ENCODE measurements around the gene FIGLA. TPM values are rescaled to one million over a fixed set of nuclear protein-coding genes. Genes with fewer than 3 reads are reported as not detected.

The FIGLA gene
- total RNA-seq, 1 donor from 2014 or later = not detected

DNA sequence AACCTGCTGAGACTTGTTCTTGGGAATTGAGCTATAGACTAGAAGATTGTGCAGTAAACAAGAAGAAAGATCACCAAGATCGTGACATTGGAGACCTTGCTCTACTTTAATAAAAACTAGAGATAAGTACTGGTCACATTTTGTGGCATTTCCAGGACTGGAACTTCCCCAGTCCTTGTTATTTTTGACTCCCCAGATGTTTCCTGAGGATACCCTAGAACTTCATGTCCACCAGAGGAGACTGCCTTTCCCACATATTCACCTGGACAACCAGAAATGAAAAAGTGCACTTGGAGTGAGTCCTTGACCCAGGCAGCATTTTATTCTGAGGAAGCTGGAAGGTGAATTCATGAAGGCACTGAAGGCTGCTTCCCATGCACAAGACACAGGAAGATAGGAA lies 39.5 kb upstream of the FIGLA start:
- intact Hi-C loops (cut with DNase I) = no loop called here
- Histone ChIP-seq H3K27ac (no peak overlapping the region), H3K4me3 (no peak overlapping the region), H3K4me1 (no peaks in the 10 kb centered on the region), H3K27me3 (no peaks in the 10 kb centered on the region), H3K9me3 (no peaks in the 10 kb centered on the region), H3K36me3 (no peaks in the 10 kb centered on the region)
- DNase-seq (ENCODE audit: extremely low spot score in 2 of 2) = no peak
- no peak for TF ChIP-seq POLR2A (IDR thresholded peaks at IDR 0.05)
- TF ChIP-seq POLR2AphosphoS5 (IDR thresholded peaks at IDR 0.05; ENCODE audit: insufficient read depth in 1 of 2, low read depth in 1 of 2) = no peak
- TF ChIP-seq, protein P1, sequence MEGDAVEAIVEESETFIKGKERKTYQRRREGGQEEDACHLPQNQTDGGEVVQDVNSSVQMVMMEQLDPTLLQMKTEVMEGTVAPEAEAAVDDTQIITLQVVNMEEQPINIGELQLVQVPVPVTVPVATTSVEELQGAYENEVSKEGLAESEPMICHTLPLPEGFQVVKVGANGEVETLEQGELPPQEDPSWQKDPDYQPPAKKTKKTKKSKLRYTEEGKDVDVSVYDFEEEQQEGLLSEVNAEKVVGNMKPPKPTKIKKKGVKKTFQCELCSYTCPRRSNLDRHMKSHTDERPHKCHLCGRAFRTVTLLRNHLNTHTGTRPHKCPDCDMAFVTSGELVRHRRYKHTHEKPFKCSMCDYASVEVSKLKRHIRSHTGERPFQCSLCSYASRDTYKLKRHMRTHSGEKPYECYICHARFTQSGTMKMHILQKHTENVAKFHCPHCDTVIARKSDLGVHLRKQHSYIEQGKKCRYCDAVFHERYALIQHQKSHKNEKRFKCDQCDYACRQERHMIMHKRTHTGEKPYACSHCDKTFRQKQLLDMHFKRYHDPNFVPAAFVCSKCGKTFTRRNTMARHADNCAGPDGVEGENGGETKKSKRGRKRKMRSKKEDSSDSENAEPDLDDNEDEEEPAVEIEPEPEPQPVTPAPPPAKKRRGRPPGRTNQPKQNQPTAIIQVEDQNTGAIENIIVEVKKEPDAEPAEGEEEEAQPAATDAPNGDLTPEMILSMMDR (IDR thresholded peaks at IDR 0.05) = no peak

DNA sequence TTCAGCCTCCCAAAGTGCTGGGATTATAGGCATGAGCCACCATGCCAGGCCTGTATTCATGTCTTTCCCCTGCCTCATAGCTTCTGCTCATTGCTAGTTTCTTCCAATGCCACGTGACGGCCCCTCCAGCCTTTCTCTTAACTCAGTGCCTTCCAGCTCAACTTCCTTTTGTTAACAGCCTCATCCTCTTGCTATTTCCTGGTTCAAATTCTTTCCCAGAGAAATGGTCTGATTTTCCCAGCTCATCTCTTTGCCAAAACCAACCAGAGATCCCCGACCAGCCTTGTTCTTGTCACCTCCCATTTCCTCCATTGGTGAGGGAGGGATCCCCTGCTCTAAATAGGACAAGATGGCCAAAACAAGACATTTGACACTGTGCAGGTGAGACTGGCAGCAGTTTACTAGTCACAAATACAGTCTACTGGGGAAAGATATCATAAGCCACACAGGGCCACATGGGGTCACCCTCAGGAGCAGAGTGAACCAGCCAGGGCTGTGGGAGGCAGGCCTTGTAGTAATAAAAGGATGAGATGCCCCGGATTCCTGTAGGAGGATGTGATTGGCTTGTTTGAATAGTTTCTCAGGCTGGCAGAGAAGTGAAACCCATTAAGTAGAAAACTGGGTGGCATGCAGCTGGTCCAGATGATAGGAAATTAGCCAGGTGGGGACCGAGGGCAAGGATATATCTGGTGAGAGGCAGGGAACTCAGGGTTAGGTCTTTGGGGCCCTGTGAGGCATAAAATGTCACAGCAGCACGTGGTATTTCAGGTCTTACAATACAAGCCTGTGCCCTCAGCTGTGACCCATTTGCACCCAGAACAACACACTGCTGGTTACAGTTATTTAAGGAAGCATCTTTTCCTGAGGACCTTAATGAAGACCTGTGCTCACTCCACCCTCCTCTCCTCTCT lies 38.7 kb upstream of the FIGLA start:
- Histone ChIP-seq H3K4me3 (no peak overlapping the region), H3K27me3 (no peaks in the 10 kb centered on the region), H3K36me3 (no peaks in the 10 kb centered on the region), H3K27ac (no peak overlapping the region), H3K4me1 (no peaks in the 10 kb centered on the region), H3K9me3 (no peaks in the 10 kb centered on the region)
- peak in 1 of 2 donors; percentile 32 for DNase-seq (ENCODE audit: extremely low spot score in 2 of 2)
- TF ChIP-seq, protein P1 (IDR thresholded peaks at IDR 0.05) = no peak
- TF ChIP-seq POLR2A (IDR thresholded peaks at IDR 0.05) (no peak), POLR2AphosphoS5 (IDR thresholded peaks at IDR 0.05; ENCODE audit: insufficient read depth in 1 of 2, low read depth in 1 of 2) (no peak)
- intact Hi-C loops (cut with DNase I) = no loop called here

DNA sequence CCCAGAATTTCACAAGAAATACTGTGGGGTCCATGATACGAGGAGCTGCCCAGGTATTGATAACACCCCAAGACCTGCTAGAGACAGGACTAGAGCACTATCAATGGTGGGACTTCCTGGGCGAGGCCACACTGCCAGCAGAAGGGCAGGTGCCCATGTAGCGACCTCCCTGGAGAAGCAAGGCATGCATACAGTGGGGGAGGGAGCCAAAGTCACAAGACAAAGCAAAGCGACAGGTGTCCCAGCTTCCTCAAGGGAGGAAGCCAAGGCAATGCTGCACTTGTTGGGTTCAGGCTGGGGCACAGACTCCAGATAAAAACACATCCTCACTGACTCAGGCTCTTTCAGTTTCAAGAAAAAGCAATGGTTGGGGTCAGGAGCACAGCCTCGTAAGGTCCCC lies 37.7 kb upstream of the FIGLA start:
- intact Hi-C loops (cut with DNase I) = no loop called here
- Histone ChIP-seq H3K9me3 (no peaks in the 10 kb centered on the region), H3K36me3 (no peaks in the 10 kb centered on the region), H3K27ac (no peak overlapping the region), H3K27me3 (no peaks in the 10 kb centered on the region), H3K4me3 (no peak overlapping the region), H3K4me1 (no peaks in the 10 kb centered on the region)
- TF ChIP-seq POLR2AphosphoS5 (IDR thresholded peaks at IDR 0.05; ENCODE audit: insufficient read depth in 1 of 2, low read depth in 1 of 2) (no peak), POLR2A (IDR thresholded peaks at IDR 0.05) (no peak)
- TF ChIP-seq, protein P1 (IDR thresholded peaks at IDR 0.05) = no peak
- peak in 1 of 2 donors; percentile 62 for DNase-seq (ENCODE audit: extremely low spot score in 2 of 2)

- intact Hi-C loops (cut with DNase I) = no loop called here
- Histone ChIP-seq H3K9me3 (no peaks in the 10 kb centered on the region), H3K4me3 (no peak overlapping the region), H3K27me3 (no peaks in the 10 kb centered on the region), H3K36me3 (no peaks in the 10 kb centered on the region), H3K27ac (no peak overlapping the region), H3K4me1 (no peaks in the 10 kb centered on the region)
- no peak for TF ChIP-seq POLR2A (IDR thresholded peaks at IDR 0.05)
- TF ChIP-seq, protein P1 (IDR thresholded peaks at IDR 0.05) = no peak
- no peak for TF ChIP-seq POLR2AphosphoS5 (IDR thresholded peaks at IDR 0.05; ENCODE audit: insufficient read depth in 1 of 2, low read depth in 1 of 2)
- peak in 1 of 2 donors; percentile 52 for DNase-seq (ENCODE audit: extremely low spot score in 2 of 2)
Observed at GRCh38 chr2:70827388-70827787, 36.9 kb upstream of the FIGLA start.

Measured in vagina (tissue), 2 donors.